ENCODE results near the gene DPP6. TPM values are rescaled to one million over a fixed set of nuclear protein-coding genes. Genes with fewer than 3 reads are reported as not detected.

Gene DPP6
- total RNA-seq, 1 donor from 2014 or later: 1.2 TPM

DNA sequence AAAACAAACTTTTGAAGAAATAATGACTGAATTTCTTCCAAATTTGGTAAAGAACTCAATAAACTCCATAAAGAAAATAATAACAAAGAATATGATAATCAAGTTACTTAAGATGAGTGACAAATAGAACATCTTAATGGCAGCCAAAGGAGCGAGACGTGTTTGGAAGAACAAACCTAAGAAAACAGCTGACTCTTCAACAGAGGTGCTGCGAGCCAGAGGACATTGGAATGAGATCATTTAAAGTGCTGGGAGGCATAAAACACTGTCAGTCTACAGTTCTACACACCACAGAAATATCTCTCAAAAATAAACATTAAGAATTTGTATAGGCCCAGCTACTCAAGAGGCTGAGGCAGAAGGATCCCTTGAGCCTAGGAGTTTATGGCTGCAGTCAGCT, 507.3 kb downstream of the DPP6 start:
- TF ChIP-seq, protein P1, sequence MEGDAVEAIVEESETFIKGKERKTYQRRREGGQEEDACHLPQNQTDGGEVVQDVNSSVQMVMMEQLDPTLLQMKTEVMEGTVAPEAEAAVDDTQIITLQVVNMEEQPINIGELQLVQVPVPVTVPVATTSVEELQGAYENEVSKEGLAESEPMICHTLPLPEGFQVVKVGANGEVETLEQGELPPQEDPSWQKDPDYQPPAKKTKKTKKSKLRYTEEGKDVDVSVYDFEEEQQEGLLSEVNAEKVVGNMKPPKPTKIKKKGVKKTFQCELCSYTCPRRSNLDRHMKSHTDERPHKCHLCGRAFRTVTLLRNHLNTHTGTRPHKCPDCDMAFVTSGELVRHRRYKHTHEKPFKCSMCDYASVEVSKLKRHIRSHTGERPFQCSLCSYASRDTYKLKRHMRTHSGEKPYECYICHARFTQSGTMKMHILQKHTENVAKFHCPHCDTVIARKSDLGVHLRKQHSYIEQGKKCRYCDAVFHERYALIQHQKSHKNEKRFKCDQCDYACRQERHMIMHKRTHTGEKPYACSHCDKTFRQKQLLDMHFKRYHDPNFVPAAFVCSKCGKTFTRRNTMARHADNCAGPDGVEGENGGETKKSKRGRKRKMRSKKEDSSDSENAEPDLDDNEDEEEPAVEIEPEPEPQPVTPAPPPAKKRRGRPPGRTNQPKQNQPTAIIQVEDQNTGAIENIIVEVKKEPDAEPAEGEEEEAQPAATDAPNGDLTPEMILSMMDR (conservative IDR thresholded peaks at IDR 0.05; ENCODE audit: low read depth, low read length): no peak
- H3K4me3 ChIP-seq (ENCODE audit: low read depth, low read length): no peak overlapping the region
- DNase-seq (ENCODE audit: low read depth): no peak

DNA sequence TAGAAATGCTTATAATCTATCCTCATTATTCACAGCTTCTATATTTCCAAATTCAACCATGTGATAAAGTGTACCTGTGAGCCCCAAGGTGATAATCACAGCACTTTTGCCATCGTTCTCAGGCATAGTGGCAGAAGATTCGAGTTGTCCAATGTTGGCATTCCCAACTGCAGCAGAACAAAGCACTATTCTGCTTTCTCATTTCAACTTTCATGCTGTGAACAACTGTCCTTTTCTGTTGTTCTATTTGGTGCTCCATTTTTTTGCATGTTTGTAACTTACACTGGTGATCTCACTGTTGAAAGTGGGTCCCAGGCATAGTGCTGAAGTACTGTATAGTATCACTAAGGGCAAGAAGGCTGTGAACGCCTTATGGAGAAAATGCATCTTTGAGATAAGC, 512.5 kb downstream of the DPP6 start:
- H3K4me3 ChIP-seq (ENCODE audit: low read depth, low read length): no peak overlapping the region
- DNase-seq (ENCODE audit: low read depth): no peak
- TF ChIP-seq, protein P1 (conservative IDR thresholded peaks at IDR 0.05; ENCODE audit: low read depth, low read length): no peak

DNA sequence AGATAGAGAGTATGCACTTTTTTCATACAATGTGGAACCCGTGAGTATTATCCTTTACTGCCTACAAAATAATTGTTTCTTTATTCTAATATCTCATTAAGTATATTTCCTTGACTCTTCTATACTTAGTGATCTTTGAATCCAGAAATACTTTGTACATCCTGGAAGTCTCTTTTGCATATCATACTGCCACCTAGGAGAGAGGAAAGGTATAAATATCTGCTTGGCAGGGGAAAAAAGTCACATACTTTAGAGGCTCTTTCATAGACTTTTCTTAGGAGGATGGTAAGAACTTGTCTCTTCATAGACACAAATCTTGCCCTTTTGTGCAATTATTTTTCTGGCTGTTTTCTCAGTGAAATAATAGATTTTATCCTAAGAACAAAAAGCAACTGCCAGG, 514.7 kb downstream of the DPP6 start:
- DNase-seq (ENCODE audit: low read depth): no peak
- H3K4me3 ChIP-seq (ENCODE audit: low read depth, low read length): no peak overlapping the region
- TF ChIP-seq, protein P1 (conservative IDR thresholded peaks at IDR 0.05; ENCODE audit: low read depth, low read length): no peak

DNA sequence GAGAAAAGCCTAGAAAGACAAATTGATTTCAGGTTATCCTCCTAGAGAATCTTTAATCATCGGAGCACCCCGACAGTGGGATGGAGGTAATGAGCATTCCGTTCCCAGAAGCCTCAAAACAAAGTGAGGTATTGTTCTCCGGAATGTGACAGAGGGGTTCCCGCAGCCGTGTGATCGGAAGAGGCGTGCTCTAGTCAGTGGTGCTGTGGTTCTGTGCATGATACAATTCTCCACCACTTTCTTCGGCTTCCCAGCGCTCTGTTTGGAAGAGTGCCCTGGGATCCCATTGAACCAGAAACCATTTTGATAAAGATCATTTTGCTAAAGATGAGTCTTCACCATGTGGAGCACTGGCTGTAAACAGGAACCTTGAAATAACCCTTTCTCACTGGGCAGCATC, 516.1 kb downstream of the DPP6 start:
- TF ChIP-seq, protein P1 (conservative IDR thresholded peaks at IDR 0.05; ENCODE audit: low read depth, low read length): no peak
- H3K4me3 ChIP-seq (ENCODE audit: low read depth, low read length): no peak overlapping the region
- DNase-seq (ENCODE audit: low read depth): no peak

DNA sequence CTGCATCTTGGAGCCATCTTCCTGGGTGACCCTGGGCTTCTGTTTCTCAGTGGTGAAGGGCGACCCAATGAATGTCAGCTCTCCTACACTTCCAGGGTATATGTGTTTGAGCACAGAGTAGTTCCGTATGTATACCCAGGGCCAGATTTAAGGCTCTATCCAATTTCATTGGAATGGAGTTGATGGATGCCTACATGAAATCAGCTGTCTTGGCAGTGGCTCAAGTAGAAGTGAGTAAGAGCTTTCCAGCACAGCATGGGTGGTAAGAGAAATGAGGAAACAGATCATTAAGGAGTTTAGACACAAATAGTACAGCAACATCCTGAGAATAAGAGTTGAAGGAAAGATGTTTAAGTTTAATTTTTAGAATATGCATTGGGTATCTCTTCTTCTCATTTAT, 517.7 kb downstream of the DPP6 start:
- TF ChIP-seq, protein P1 (conservative IDR thresholded peaks at IDR 0.05; ENCODE audit: low read depth, low read length): no peak
- no peak overlapping the region for H3K4me3 ChIP-seq (ENCODE audit: low read depth, low read length)
- DNase-seq (ENCODE audit: low read depth): no peak

DNA sequence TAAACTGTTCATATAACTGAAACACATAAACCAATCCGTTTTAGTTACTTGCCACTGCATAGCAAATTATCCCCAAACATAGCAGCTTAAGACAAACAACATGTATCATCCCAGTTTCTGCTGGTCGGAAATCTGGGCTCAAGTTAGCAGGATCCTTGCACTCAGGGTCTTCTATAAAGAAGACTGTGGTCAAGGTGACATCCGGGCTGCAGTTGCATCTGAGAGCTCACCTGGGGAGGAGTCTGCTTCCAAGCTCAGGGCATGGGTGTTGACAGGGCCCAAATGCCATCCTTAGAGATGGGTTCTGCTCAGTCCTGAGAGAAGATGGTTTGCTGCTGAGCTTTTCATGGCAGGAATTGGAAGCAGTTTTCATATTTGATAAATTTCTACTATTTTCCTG, 519.6 kb downstream of the DPP6 start:
- TF ChIP-seq, protein P1 (conservative IDR thresholded peaks at IDR 0.05; ENCODE audit: low read depth, low read length): no peak
- H3K4me3 ChIP-seq (ENCODE audit: low read depth, low read length): no peak overlapping the region
- no peak for DNase-seq (ENCODE audit: low read depth)

DNA sequence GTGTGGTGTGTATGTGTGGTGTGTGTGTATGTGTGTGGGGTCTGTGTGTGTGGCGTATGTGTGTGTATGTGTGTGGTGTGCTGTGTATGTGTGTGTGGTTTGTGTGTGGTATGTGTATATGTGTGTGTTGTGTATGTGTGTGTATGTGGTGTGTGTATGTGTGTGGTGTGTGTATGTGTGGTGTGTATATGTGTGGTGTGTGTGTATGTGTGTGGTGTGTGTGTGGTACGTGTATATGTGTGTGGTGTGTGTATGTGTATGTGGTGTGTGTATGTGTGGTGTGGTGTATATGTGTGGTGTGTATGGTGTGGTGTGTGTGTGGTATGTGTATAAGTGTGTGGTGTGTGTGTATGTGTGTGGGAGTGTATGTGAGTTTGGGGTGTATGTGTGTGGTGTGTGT, 522.0 kb downstream of the DPP6 start:
- H3K4me3 ChIP-seq (ENCODE audit: low read depth, low read length): no peak overlapping the region
- TF ChIP-seq, protein P1 (conservative IDR thresholded peaks at IDR 0.05; ENCODE audit: low read depth, low read length): no peak
- DNase-seq (ENCODE audit: low read depth): no peak
